Transverse colon (tissue), 3 donors: ENCODE results near the gene KCNV2.

ENCODE experiments used
- POLR2A ChIP-seq: fragments of 450-650 bp; IDR thresholded peaks from one replicate; pipeline ENCODE4 v1.6.1; 2016; ENCODE audit warnings: antibody characterized with exemption, mild to moderate bottlenecking, moderate library complexity
- TF ChIP-seq, protein P1 (sequence below), 5 experiments: fragments of 200-600 bp in 3 of 5; fragments of 450-650 bp in 2 of 5; sonication (generic) in 3 of 5; IDR thresholded peaks; 1 replicate in 2 of 5; 2 replicates in 3 of 5; pipeline ENCODE4 v1.5.1; 2016 to 2017; ENCODE audit warnings: antibody characterized with exemption in 5 of 5, inconsistent platforms in 3 of 5, mild to moderate bottlenecking in 2 of 5, moderate library complexity in 1 of 5

DNA sequence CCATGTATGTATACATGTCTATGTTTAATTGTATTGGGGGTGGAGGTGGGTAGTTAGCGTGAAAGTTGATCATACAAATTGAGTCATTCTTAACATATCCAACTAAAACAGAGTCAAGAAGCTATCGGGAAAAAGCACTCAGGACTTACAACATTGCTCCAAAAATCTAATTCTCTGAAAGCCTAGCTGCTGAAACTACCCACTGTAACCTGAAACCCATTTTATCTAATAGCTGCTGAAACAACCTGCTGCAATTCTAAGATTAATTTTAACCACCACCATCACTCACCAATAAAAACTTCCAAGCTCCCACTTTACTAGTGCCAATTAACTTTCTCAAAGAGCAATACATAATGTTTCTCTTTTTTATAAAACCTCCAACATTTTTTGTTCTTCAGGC is 32.2 kb downstream of the KCNV2 start:
- no peak for TF ChIP-seq POLR2A
- TF ChIP-seq, protein P1, sequence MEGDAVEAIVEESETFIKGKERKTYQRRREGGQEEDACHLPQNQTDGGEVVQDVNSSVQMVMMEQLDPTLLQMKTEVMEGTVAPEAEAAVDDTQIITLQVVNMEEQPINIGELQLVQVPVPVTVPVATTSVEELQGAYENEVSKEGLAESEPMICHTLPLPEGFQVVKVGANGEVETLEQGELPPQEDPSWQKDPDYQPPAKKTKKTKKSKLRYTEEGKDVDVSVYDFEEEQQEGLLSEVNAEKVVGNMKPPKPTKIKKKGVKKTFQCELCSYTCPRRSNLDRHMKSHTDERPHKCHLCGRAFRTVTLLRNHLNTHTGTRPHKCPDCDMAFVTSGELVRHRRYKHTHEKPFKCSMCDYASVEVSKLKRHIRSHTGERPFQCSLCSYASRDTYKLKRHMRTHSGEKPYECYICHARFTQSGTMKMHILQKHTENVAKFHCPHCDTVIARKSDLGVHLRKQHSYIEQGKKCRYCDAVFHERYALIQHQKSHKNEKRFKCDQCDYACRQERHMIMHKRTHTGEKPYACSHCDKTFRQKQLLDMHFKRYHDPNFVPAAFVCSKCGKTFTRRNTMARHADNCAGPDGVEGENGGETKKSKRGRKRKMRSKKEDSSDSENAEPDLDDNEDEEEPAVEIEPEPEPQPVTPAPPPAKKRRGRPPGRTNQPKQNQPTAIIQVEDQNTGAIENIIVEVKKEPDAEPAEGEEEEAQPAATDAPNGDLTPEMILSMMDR (IDR thresholded peaks at IDR 0.05): no peak
